SH-SY5Y (cell line): Measurements from ENCODE around the gene APOH.

Source experiments
- GATA2 ChIP-seq: IDR thresholded peaks from 2 replicates; pipeline ENCODE4 v1.6.1; 2011; ENCODE audit warnings: mild to moderate bottlenecking, low read depth, low read length
- GATA3 ChIP-seq: IDR thresholded peaks from 2 replicates; pipeline ENCODE4 v1.6.1; 2011; ENCODE audit warnings: low read depth, mild to moderate bottlenecking, low read length, moderate library complexity

GRCh38 chr17:66191593-66192377, 37.4 kb downstream of the APOH start, which contains the start of gene CEP112:
- TF ChIP-seq GATA2 (no peak), GATA3 (no peak)
